T-helper 2 cell (primary cell): ENCODE data around the gene PPP1CA.
"Not testable (repeated sequence)": the region's sequence is repeated elsewhere in the genome, so short reads cannot be mapped to it uniquely, and the experiment has no call there.

Source experiments
- DNase-seq, 5 experiments: peaks; one replicate each; pipeline versions ENCODE4 v3.0.0 to v3.0.0-alpha.2; 2012 to 2022

The PPP1CA gene

DNA sequence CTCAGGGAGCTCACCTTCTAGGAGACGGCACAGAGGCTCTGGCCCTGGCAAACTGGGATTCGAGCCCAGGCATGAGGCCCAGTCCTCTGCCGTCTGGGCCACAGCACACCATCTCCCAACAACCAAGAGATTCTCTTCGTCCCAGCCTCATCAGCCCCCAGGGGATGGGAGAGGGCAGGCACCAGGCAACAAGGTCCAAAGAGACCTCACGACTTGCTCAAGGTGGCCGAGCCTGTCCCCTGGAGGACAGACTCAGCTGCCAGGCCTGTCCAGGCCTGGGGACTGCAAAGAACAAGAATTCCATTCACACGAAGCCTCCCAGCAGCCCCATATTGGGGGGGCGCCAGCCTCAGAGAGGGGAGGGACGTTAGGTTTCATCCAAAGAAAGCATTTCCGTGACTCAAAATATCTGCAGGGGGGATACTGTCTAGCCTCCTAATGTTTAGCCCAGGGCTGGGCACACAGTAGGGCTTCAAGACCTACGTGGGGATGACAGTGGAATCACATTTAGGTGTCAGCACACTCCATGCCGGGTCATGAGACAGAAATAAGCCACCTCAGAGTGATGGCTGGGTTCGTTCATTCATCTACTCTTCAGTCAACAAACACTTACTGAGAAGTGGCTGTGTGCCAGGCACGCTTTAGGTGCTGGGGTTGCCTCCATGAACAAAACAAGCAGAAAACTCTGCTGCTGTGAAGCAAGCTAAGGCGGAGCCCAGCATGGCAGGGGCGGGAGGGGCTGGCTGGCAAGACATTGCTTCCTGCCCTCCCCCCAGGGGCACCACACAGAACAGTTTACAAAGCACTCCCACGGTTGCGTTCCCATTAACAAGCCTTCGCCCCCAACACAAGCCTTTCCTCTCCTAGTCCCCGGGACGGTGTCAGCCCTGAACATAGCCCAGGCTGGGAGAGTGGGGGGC, 15.0 kb upstream of the PPP1CA start:
- peak in 4 of 5 experiments; percentile 56 to 91 (median 78) for DNase-seq

DNA sequence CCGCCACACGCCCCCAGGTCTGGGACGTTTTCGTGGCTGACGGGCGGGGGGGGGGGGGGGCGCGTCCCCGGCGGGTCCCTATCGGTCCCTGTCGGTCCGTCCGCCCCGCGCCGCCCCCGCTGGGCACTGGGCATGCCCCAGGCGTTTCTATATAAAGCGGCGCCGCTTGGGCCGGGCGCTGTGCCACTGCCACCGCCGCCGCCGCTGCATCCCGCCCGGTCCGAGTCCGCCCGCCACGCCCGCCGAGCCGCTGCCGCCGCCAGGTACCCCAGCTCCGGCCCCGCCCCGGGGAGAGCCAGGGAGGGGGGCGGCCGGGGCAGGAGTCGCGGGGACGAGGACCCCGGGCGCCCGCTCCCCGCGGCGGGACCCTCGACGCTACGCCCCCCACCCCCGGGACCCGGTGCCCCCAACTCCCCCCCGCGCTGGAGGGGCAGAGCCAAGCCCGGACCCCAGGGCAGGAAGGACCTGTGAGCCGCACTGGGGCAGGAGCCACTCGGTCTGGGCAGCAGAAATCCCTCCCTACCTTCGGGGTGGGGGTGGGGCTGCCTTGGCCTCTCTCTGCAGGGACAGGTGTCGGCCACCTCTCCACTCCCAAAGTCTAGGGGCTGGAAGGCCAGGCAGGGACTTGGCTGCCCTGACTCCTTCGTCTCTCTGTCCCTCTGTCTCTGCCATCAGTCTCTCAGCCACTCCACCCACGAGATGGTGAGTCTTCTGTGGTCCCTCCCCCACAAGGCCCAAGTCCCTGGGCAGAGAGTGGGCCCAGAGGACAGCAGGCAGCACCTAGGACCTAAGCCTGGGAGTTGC, 14.0 kb upstream of the PPP1CA start, which contains the start of gene CARNS1:
Gene CARNS1, plus strand, starts transcription at position 178 of the 804 bp plus-strand sequence. Its CDS starts 522 bp downstream, at position 700.
- DNase-seq: no peak

DNA sequence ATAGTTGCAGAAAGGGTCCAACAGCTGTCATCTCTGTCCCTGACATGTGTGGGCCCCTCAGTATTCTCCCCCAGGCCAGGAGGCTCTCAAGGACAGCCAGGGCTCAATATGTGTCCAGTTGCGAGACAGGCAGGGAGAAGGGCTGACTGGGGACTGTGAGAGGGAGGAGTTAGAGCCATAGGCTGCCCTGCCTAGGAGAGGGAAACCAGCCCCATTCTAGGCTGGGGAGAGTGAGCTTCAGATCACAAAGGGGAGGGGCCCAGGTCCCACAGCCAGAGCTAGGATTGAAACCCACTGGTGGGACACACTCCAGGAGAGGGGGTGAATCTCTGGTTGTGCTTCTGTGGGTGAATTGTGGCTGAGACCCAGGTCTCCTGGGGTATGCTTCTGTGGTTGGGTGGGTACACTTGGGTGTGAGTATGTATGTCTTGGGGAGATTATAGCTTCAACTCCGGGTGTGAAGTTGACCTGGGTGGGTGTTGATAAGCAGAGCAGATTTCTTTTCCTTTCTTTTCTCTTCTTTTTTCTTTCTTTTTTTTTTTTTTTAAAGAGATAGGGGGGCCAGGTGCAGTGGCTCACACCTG, 11.7 kb upstream of the PPP1CA start:
- no peak for DNase-seq

DNA sequence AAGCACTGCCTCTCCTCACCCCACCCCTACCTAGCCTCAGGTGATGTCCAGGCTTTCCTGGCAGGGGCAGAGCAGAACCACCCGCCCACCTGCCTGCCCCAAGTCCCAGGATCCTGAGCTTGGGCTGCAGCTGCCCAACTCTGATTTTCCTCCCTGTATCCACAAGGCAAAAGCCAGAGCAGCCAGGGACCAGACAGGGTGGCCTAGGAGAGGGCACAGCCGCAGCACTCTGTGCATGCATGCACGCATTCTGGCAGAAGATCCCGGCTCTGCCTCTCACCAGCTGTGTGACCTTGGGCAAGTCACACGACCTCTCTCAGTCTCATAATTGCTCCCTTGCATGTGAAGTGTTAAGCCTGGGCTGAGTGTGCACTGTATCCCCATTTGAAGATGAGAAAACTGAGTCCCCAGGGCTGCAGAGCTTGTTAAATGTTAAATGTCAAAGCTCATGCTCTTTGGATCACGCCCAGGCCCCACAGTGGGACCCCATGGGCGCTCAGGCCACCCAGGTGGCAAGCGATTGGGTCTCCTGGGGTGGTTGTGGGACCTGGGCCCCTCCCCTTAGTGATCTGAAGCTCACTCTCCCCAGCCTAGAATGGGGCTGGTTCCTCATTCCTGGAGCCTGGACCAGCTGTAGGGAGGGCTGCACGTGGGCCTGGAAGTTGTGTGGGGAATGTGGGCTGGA, 11.0 kb upstream of the PPP1CA start:
- no peak for DNase-seq

DNA sequence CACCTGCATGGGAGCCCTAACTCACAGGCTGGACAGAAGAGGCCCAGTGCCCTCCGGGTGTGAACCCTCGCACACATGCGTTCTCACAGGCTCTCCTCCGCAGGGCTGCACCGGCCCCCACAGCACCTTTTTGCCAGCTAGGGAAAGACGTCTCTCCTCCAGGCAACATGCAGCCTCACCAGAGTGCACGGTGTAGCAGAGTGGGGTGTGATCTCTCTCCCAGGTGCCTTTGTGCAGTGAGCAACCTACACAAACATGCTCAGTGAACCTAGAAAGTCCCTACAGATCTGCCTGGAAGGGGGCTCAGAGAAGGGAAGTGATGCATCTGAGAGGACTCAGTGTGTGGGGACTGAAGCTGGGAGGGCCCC, 10.1 kb upstream of the PPP1CA start:
- DNase-seq: no peak

DNA sequence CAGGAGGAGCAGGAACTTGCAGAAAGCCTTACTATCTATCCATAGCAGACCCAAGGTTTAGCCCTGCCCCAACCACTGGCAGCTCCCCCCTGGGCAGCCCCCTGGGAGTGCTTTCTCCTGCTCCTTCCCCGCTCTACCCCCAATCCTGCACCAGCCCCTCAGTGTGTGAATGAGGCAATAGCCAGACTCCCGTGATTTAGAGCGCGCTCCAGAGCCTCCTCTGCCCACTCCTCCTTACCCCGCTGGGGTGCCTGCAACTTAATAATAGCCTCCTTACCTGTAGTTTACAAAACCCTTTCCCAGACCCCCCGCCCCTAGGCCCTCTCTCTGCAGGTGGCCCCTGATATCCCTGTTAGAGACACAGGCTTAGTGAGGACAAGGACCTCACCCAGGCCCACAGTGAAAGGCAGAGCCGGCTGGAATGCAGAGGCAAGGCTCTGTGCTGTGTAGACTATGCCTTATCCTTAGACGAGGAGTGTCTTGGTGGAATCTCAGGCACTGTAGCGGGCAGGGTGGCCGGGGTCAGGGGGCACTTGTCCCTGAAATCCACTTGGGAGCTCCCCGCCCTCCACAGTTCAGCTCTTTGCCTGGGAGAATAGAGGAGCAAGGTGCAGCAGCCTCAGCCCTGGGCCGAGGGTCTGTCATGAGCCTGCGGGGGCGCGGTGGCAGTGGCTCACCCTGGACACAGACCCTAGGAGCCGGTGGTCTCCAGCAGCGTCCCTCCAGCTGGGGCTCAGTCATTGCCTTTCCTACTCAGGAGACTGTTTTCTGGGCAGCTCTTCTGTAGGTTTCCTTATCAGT, 9.5 kb upstream of the PPP1CA start:
- DNase-seq: no peak

DNA sequence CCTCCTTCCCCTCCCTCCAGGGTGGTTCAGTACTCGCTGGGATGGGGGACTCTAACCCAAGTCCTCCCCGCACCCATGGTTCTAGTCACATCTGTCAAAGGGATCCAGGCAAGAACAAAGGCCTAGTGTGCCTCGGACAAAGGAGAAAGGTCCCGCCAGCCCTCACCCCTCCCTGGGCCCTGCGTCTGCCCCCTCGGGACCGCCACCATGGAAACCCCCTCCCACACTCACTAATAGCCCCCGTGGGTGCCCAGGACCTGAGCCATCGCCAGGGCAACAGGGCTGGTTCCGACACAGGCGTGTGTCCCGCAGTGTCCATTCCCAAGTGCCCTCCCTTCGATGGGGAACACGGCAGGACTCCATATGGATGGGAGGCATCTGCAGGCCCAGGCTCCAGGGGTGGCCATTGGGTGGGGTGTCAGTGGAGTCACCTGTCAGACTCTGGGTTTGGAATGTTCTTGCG, 8.7 kb upstream of the PPP1CA start:
- DNase-seq: no peak

DNA sequence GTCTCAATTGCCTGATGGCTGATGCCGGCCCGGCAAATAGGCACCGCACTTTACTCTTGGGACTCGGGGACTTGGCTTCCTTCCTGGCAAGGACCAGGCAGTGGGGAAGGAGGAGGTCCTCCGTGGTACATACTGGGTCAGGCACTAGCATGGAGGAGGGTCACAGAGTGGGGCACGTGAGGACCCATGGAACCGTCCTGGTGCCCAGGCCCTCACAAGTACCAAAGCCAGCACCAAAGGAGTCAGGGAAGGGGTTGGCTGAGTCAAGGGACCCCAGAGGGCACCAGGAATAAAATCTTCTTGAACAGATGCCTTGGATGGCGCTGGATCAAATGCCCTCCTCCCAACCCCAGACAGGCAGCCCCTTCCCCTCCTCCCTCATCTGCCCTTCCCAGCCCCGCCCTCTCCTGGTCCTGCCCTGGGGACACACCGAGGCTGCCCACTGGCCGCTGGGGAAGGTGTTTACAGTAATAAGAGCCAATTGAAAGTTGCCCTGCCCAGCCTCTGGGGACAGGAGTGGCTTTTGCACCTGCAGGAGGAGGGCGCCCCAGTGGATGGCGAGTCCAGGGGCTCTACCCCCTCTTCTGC, 8.2 kb upstream of the PPP1CA start:
- no peak for DNase-seq

DNA sequence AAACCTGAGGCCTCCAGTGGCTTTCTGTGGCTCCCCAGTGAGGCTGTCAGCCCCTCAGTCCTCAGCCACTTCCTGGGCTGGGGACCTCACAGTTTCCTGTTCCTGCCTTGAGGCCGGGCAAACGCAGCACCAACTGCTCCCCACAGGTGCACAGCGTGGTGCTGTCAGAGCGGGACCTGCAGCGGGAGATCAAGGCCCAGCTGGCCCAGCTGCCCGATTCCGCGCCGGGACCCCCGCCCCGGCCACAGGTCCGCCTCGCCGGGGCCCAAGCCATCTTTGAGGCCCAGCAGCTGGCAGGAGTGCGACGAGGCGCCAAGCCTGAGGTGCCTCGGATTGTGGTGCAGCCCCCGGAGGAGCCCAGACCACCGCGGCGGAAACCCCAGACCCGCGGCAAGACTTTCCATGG, 7.6 kb upstream of the PPP1CA start:
- peak; percentile 34 to 96 (median 66) for DNase-seq

DNA sequence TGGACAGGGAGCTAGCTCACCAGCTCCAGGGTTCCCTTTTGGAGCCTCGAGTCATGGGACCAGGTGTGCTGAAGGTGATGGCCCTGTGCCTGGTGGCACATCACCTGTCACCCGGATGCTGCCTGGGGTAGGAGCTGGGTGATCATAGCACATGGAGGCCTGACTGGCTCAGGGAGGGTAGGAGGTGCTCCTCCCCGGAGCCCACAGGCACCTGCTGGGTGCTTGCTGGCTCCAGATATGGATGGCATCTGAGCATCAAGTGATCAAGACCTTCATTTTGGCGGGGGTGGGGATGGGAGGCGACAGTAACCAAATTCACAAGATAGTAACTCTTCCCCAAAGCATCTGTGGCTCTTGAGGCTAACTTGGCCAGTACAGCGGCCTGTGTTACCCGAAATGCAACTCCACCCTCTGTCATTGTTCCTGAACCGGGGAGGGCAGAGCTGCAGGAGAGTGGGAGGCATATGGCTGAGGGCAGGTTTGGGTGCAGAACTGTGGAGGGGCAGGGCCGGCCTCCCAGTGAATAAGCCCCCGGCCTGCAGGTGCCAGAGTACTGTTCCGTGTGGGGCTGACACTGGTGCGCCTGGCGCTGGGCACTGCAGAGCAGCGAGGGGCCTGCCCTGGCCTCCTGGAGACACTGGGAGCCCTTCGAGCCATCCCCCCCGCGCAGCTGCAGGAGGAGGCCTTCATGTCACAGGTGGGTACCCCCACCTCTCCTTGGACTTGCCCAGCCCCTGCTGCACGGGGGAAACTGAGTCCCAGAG, 7.0 kb upstream of the PPP1CA start:
- peak in 1 of 5 experiments; percentile 63 for DNase-seq

DNA sequence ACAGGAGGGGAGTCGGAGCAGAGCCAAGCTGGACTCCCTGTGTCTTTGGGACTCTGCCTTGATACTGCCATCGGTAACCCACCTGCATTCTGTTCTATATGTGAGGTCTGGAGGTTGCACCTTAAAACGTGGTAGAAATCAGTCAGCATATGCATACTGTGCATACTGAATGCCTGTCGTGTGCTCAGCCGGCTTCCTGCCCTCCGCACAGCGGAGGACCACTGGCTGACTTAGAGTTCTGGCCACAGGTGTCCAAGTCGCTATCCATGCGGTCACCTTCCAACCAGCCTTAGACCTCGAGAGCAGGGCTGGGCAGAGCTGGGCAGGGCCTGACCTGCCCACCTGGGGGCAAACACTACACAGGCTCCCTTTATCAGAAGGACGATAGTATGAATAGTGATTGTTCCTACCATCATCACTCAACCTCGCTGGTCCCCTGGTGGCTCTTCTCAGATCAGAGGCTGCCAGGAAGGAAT, 6.1 kb upstream of the PPP1CA start:
- peak in 1 of 5 experiments; percentile 65 for DNase-seq

DNA sequence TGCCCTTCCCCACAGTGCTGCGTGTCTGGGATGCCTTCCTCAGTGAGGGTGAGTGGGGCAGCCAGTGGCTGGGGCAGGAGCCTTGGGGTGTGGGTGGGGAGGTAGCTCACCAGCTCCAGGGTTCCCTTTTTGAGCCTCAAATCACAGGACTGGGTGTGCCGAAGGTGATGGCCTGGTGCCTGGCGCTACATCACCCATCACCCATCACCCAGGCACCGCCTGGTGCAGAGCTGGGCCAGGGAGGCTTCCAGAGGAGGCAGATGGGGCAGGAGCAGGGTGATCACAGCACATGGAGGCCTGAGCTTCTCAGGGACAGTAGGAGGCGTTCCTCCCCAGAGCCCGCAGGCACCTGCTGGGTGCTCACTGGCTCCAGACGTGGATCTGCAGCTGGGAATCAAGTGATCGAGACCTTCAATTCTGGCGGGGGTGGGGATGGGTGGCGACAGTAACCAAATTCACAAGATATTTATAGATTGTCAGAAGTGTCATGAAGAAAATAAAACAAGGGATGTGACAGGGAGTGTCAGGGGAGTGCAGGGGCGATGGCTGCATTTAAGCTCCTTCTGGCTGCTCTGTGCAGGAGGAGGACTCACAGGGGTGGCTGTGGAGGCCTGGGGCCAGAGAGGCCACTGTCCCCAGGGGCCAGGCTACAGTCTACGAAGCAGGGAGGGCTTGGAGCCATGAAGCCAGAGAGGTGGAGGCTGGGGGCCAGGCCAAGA, 5.5 kb upstream of the PPP1CA start:
- peak in 1 of 5 experiments; percentile 42 for DNase-seq

DNA sequence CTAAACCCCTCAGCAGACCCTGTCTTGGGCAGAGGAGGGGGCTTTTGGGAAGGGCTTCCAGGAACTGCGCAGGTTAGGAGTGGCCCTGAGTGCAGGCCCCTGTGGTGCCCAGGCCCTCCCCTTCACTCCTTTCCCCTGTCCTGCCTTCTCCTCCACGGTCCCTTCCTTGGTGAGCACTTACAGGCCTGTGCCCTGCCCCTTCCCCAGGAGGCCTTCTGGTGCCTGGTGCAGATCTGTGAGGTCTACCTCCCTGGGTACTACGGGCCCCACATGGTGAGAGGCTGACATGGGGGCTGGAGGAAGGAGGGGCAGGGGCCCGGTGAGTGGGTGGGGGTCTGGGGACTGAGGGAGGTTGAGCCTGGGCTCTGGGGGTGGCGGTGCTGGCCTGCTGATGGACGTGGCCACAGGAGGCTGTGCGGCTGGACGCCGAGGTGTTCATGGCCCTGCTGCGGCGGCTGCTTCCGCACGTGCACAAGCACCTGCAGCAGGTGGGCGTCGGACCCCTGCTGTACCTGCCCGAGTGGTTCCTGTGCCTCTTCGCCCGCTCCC, 4.8 kb upstream of the PPP1CA start:
- no peak for DNase-seq

DNA sequence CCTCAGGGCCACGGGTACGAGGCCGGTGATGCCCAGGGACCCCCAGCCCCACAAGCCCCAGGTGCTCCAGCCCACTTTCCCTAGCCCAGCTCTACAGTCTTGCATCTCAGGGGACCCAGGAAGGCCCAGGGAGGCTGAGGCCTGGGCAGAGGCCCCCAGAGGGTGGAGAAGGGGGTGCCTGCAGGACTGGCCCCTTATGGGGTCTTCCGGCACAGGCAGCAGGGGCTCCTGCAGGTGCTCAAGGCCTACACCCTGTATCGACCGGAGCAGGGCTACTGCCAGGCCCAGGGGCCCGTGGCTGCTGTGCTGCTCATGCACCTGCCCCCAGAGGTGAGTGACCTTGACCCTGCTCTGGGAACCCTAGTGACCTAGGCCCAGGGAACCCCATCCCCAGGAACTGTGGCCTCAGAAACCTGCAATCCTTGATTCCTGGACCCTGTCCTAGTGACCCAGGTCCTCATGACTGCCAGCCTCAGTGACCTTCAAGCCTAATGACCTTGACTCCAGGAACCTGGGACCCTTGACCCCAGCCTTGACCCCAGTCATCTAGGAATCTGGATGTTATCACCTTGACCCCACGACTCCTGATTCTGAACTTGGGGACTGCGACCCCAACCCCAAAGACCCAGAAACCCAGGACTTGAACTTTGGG, 4.2 kb upstream of the PPP1CA start:
- DNase-seq: no peak

DNA sequence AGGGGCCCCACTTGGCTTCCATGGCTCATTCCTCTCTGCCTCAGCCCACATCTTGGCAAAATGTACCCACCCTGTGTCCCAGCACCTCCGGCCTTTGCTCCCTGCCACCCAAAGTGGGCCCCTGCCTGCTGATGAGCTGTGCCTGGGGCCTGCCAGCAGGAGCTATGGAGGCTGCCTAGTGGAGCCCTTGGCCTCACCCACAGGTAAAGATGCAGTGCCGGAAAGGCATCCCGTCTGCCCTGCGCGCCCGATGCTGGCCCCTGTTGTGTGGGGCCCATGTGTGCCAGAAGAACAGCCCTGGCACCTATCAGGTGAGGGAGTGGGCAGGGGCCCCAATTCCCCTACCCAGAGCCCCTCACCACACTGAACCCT, 3.5 kb upstream of the PPP1CA start:
- DNase-seq: peak in 1 of 5 experiments; percentile 49

DNA sequence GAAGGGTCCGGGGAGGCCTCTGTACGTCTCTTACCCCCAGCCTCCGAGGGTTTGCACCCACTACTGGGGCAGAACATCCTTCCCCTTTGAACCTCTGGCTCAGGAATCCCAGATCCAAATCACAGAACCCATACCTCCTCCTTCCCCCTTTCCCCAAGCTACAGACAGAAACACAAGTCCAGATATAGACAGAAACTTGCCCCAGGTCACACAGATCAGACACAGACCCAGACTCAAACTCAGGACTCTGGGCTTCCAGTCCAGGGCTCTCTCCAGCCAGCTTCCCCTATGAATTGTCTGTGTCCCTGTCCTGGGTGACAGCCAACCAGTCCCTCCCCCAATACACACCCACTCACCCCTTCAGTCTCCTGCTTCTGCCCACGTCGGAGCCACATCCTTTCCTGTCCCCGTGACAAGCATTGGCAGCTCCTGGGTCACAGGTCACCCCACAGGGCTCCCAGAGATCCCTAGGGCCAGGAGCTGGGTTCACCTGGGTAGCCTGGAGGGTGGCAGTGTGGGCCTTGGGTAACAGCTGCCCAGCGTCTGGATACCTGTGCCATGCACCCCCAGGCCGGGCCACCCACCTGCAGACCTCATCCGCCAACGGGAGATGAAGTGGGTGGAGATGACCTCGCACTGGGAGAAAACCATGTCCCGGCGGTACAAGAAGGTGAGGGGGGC, 3.0 kb upstream of the PPP1CA start:
- peak in 2 of 5 experiments; percentile 66 to 83 for DNase-seq

DNA sequence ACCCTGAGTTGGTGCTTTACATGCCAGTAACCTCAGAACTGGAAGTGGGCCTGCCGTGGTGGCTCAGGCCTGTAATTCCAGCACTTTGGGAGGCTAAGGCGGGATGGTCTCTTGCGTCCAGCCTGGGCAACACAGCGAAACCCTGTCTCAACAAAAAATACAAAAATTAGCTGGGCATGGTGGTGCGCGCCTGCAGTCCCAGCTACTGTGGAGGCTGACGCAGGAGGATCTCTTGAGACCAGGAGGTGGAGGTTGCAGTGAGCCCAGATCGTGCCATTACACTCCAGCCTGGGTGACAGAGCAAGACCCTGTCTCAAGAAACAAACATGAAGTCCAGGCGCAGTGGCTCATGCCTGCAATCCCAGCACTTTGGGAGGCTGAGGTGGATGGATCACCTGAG, 1.4 kb upstream of the PPP1CA start:
- not testable (repeated sequence) for DNase-seq

DNA sequence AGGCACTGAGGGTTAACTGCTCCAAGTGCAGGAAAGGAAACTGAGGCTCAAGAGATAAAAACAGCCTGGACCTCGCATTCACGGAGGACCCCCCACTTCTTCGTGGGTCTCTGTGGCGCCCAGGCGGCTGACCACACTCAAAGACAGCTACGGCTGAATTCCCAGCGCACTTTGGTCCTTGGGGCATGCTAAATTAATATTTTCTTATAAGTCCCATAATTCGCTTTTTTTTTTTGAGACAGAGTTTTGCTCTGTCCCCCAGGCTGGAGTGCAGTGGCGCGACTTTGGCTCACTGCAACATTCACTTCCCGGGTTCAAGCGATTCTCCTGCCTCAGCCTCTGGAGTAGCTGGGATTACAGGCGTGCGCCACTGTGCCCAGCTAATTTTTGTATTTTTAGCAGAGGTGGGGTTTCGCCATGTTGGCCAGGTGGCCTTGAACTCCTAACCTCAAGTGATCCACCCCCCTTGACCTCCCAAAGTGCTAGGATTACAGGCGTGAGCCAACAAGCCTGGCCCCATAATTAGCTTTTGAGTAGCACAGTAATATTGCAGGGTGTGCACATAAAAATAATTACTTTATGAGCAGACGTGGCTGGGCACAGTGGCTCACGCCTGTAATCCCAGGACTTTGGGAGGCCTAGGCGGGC, 658 bp upstream of the PPP1CA start:
- DNase-seq: not testable (repeated sequence)
